Endometrial microvascular endothelial cells (primary cell): ENCODE data around the gene CAMKK2. TPM values are rescaled to one million over a fixed set of nuclear protein-coding genes. Genes with fewer than 3 reads are reported as not detected.
"Not testable (repeated sequence)": the region's sequence is repeated elsewhere in the genome, so short reads cannot be mapped to it uniquely, and the experiment has no call there.

Experiments
- in situ Hi-C: cut with HindIII; loops from 2 replicates; pipeline ENCODE4 v1.10.0; 2017; ENCODE audit warnings: low sequenced_read_pairs, low pct_unique_long_range_greater_than_20kb; ENCODE audit errors: inconsistent ontology term
- total RNA-seq: library from RNA; depleted of rRNA; stranded (reverse); fragments of >200 nt; gene quantifications from one replicate; pipeline ENCODE4 v1.2.3, GENCODE V29; 2015; ENCODE audit errors: inconsistent ontology term

CAMKK2 gene
- total RNA-seq, 1 donor from 2014 or later = 39.9 TPM

DNA sequence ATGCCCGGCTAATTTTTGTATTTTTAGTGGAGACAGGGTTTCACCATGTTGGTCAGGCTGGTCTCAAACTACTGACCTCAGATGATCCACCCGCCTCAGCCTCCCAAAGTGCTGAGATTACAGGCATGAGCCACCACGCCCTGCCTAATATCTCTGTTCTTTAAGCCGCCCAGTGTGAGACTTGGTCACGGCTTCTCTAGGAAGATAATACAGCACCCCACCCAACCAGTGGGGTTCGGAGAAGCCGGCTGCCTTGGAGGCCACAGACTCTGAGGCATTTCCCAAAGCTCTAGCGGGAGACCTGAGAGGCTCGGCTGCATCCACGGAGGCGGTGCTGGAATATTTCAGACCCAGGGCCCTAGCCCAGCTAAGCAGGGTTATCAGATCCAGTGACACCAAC lies 13.6 kb downstream of the CAMKK2 start:
- in situ Hi-C loops = not testable (repeated sequence)

DNA sequence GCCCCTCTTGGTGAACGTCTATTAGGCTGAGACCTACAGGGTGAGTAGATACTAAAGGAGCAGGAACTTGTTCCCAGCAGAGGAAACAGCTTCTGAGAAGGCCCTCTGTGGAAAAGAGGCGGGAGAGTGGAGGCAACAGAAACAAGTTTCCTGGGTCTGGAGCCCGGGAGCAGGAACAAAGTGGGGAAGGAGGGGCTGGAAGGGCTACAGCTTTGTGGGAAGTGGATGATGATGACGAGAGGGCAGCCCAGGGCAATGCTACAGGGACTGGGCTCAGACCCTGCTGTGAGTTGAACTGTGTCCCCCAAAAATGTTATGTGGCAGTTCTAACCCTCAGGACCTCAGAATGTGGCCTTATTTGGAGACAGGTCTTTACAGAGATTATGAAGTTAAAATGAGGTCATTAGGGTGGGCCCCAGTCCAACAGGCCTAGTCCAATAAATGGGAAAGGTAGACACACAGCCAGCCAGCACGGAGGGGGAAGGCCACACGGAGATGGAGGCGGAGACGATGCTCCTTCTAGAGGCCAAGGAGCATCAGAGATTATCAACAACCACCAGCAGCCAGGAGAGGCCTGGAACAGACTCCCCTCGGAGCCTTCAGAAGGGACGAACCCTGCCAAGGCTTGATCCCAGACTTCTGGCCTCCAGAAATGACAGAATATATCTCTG lies 14.3 kb downstream of the CAMKK2 start:
- in situ Hi-C loops = no loop called here

DNA sequence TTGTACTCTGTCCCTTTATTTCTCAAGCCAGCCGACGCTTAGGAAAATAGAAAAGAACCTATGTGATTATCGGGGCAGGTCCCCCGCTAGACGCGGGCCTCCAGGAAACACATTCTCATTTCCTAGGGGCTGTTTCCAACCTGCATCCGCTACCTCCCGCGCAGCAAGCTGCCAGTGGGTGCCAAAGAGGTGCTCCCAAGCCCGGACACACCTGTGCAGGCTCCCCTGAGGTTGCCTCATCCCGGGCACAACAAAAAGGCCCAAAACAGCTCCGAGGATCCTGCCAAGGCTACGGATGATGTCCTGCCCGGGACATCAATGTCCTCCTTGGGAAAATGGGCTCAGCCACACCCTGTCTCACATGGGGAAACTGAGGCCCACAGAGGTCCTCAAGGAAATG lies 15.4 kb downstream of the CAMKK2 start:
- in situ Hi-C loops = not testable (repeated sequence)

DNA sequence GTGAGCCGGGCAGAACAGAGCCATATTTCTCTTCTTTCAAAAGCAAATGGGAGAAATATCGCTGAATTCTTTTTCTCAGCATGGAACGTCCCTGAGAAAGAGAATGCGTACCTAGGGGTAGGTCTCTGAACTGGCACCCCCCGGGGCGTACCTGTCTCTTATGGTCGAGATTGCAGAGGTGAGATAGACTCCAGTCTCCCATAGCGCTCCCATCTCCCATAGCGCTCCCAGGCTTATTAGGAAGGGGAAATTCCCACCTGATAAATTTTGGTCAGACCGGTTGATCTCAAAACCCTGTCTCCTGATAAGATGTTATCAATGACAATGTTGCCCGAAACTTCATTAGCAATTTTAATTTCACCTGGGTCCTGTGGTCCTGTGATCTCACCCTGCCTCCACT lies 16.0 kb downstream of the CAMKK2 start:
- in situ Hi-C loops = not testable (repeated sequence)

DNA sequence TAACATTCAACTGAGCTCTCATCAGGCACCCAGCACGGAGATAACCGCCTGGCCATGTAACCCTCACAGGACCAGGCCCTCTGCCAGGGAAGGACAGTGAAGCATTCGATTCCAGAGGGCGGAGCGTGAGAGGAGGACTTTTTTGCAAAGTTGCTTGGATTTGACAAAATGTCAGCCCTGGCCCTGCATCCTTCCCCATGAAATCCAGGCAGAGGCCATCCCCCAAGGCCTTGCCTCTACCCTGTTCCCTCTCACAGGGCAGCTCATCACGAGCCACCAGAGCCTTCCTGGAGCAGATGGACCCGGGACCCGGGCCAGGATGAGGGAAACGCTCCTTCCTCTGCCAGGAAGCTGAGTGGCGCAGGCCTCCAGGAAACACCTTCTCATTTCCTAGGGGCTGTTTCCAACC lies 17.0 kb downstream of the CAMKK2 start:
- in situ Hi-C loops = no loop called here

DNA sequence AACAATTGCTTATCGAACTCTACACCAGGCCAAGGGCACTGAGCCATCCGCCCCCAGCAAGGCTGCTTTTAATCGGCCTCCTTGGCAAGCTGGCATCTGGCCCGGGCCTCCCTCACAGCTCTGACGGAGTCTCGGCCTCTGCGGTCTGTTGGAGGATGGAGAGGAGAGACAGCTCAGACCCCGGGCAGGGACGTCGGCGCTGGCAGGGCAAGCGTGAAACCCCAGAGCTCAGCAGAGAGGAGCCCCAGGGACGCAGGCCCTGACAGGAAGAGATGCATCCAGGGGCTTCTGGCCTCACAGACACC lies 17.5 kb downstream of the CAMKK2 start:
- in situ Hi-C loops = no loop called here

DNA sequence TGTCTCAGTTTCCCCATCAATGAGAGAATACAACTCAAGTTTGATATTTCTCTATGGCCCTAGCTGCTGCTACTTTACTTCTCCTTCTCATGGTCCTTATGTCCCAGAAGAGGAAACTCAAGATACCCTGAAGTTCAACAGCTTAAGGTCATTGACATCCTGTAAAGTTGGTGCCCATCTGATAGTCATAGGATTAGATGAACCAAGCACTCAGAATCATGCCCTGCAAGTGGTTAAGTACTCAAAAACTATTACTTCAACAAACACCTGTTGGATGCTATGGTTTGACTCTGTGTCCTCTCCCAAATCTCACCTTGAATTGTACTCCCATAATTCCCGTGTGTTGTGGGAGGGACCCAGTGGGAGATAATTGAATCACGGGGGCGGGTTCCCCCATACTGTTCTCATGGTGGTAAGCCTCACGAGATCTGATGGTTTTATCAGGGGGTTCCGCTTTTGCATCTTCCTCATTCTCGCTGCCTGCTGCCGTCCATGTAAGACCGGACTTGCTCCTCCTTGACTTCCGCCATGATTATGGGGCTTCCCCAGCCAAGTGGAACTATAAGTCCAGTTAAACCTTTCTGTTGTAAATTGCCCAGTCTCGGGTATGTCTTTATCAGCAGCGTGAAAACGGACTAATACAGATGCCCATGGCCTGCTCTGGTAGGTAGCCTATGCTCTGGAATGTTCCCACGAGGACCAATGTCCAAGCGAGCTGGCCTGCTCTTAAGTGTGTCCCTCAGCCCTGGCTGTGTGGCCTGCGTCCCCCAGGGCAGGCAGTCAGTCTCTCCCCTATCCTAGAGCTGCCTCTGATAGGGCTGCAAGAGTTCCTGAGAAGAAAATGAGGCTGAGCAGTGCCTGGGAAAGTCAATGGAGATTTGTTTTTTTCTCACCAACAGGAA lies 18.1 kb downstream of the CAMKK2 start:
- in situ Hi-C loops = no loop called here

DNA sequence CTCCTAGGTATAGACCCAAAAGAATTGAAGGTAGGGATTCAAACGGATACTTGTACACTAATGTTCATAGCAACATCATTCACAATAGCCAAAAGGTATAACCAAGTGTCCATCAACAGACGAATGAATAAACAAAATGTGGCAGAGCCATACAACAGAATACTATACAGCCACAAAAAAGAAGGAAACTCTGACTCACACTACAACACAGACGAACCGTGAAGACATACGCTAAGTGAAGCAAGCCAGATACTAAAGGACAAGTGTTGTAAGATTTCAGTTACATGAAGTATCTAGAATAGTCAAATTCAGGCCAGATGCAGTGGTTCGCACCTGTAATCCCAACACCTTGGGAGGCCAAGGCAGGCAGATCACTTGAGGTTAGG lies 19.1 kb downstream of the CAMKK2 start:
- in situ Hi-C loops = no loop called here

DNA sequence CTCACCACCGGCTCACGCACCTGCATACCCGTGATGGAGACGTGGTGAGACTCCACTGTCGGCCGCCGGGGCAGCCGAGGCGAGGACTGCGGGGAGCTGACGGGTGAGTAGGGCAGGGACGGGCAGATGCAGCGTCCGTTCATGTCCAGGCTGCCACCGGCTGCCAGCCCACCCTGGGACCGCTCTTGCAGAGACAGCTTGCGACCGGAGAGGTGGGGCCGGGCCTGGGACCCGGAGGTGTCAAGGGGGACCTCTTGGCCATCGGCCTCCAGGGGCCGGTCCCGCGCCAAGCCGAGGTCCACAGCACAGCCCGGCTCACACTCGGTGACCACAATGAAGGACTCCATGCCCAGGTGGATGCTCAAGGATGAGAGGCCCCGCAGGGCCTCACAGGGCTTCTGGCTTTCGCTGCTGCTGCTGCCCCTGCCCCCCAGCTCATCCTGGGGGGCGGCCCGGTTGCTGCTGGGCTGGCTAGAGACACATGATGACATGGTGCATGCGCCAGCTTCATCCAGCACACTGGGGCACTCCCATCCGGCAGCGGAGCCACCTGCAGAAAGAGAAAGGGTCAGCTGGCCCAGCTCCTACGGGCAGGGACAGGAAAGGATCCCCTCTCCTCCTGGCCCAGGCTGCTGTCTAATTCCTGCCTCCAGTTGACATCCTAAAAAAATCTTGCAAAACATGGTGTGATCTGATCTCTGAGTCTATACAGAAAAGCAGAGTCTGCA lies 22.3 kb downstream of the CAMKK2 start:
- in situ Hi-C loops = no loop called here

DNA sequence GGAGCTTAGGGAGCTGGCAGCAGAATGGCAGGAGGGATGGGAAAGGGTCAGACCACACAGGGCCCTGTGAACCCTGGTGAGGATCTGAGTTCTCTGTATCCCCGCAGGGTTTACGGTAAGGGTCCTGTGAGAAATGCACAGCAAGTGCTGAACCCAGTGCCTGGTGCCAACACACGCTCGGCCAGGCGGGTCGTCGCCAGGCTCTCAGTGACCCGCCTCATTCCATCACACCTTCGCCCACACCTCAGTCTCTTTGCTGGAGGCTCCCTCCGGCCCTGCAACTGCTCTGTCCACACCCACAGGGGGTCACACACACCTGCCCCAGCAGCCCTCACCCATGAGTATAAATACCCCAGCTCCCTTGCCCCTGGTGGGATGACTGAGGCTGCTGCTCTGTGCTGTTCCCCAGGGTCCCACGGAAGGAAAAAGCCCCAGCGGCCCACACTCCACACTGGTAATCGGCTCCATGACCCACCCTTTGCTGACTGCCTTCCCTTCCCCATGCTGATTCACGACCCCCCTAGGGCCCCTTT lies 23.1 kb downstream of the CAMKK2 start:
- in situ Hi-C loops = no loop called here

DNA sequence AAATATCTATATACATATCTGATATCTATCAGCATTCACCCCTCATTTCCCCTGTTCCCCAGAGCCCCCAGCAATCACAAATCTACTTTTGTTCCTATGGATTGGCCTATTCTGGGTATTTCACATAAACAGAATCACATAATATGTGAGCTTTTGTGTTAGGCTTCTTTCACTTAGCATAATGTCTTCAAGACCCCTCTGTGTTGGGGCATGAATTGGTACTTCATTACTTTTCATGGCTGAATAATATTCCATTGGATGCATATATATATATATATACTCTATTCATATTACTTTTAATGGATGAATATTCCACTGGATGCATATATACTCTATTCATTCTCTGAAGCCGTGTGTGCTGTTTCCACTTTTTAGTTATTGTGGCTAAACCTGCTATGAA lies 28.7 kb downstream of the CAMKK2 start:
- in situ Hi-C loops = no loop called here

DNA sequence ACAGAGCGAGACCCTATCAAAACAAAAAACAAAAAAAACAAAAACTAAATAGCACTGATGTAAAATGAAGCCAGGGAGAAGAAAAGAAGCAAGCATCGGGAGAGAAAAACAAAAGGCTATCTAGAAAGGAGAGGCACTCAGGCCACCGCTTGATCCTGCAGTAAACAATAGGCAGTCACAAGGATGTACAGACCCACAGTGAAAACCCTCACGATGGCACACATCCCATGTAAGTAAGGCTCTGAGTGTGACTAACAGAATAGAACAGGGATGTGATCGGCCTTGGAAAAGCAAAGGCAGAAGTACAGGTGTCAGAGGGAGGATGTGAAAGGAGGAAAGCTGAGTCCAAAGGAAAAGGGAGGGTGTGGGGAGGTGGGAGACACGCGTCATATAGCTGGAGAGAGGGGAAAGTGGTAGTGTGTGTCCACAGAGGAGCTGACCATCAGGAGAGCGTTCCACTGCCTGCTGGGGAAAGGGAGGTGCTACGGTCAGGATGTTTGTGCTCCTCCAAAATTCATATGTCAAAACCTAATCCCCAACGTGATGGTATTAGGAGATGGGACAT lies 31.5 kb downstream of the CAMKK2 start:
- in situ Hi-C loops = no loop called here

DNA sequence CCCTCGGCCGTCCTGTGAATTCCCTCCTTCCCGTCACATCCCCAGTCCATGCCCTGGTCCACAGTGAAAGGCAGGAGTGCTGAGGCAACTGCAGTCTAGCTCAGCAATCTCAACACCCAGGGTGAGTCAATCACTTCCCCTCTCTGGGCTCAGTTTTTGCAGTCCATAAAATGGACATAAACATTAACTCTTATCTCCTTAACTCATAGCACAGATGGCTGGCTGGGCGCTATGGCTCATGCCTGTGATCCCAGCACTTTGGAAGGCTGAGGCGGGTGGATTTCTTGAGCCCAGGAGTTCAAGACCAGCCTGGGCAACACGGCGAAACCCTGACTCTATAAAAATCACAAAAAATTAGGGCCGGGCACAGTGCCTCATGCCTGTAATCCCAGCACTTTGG lies 32.4 kb downstream of the CAMKK2 start:
- in situ Hi-C loops = no loop called here

DNA sequence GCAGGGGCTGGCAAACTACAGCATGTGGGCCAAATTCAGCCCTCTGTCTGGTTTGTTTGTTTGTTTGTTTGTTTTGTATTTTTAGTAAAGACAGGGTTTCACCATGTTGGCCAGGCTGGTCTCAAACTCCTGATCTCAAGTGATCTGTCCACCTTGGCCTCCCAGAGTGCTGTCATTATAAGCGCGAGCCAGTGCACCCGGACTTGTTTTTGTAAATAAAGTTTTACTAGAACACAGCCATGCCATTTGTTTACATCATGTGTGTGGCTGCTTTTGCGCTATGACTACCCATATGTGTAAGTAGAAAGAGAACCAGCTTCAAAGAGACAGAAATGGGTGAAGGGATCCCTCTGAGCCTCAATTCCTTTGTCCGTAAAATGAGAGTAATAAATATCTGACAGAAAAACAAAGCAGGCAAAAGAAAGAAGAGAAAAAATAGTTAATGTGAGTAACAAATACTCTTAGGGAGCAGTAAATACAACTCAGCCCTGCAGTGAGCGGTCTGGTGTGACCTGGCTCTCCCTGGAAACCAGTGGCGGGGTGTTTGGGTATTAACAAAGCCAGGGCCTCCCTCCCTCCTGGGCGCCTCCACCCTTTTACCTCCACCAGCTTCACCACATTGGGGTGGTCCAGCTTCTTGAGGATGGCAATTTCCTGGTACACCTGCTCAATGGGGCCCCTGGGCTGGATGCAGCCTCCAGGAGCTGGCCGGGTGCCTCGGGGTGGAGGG lies 33.1 kb downstream of the CAMKK2 start:
- in situ Hi-C loops = no loop called here

DNA sequence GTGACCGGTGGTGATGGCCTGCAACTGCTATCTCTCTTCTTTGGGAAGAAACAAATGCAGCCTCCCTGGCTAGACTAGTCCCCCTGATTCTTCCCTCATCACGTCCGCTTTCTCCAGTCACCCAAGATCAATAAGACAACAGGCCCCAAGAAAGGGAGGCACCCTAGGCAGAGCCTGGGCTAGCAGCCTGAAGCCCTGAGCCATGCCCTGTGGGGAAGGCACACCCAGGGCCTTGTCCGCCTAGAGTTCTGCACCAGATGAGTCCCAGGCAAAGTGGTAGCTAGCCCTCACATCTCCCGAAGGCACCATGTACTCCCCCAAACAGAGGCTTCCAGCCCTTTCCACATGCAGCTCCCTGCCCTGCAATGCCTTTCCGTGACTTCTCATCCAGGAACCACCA lies 35.1 kb downstream of the CAMKK2 start:
- in situ Hi-C loops = no loop called here

DNA sequence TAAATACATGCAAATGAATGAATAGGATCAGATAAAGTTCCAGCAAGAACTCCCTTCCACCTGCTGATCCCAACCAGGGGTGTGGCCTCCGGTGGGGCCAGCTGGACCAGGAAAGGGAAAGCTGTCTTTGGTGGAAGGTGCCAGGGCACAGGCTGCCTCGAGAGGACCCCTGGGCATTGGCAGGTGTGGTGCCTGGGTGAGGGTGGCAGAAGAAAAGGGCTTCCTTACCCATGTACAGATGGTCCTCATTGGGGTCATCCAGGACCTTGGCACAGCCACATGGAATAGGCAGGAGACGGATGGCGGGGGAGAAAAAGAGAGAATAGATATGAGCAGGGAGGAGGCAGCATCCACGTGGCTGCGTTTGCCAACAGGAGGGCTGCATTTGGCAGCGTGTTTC lies 36.4 kb downstream of the CAMKK2 start:
- in situ Hi-C loops = no loop called here

DNA sequence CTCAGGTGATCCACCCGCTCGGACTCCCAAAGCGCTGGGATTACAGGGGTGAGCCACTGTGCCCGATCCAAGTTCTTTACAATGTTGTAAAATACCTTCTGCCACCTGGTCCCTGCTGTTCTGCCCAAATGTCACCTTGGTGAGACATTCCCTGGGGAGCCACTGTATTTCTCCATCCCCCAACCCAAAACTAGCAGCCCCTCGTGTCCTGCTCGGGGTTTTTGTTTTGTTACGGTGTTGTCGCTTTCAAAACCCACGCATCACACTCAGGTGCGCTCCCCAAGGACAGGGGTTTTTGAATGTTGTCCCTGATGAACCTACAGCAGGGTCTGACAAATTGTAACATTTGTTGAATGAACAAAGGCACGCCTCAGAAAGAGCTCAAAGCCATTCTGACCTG lies 37.4 kb downstream of the CAMKK2 start:
- in situ Hi-C loops = no loop called here

DNA sequence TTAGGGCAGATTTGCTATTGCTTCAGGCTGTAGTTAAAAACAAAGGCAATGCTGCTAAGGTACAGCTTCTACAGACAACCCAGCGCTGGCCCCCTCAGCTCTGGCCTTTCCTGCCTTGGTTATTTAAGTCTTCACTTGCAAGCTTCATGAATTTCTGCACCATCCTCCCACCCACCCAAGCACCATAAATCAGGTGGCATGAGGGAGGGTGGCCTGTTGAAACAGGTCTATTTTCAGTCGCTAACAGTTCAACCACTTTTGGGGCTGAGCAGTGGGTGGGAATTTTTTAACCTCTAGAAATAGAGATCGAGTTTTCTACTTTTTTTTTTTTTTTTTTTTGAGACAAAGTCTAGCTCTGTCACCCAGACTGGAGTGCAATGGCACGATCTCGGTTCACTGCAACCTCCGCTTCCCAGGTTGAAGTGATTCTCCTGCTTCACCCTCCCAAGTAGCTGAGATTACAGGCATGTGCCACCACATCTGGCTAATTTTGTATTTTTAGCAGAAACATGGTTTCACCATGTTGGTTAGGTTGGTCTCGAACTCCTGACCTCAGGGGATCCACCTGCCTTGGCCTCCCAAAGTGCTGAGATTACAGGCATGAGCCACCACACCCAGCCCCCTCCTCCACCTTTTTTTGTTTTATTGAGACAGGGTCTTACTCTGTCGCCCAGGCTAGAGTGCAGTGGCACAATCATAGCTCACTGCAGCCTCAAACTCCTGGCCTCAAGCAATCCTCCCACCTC lies 38.6 kb downstream of the CAMKK2 start:
- in situ Hi-C loops = not testable (repeated sequence)
